Hepatocyte (in vitro differentiated cells): Measurements from ENCODE around the gene GPR18. TPM values are rescaled to one million over a fixed set of nuclear protein-coding genes. Genes with fewer than 3 reads are reported as not detected.

Experiments
- DNase-seq: peaks from one replicate; pipeline ENCODE4 v3.0.0-alpha.2; 2016; ENCODE audit warnings: low spot score
- H2AFZ ChIP-seq: fragments of 200-600 bp; sonication (generic); 2 replicates; pipeline ENCODE4 v1.6.0; 2016; ENCODE audit warnings: antibody characterized with exemption, mild to moderate bottlenecking
- H3K27ac ChIP-seq: fragments of 200-600 bp; sonication (generic); 2 replicates; pipeline ENCODE4 v1.5.1; 2016; ENCODE audit warnings: mild to moderate bottlenecking
- H3K27me3 ChIP-seq: fragments of 200-600 bp; sonication (generic); 2 replicates; pipeline ENCODE4 v1.6.1; 2016
- H3K36me3 ChIP-seq: fragments of 200-600 bp; sonication (generic); replicated peaks from 2 replicates; pipeline ENCODE4 v1.5.1; 2016; ENCODE audit warnings: low read depth; ENCODE audit not compliant: insufficient read depth
- H3K4me1 ChIP-seq: fragments of 200-600 bp; sonication (generic); 2 replicates; pipeline ENCODE4 v1.5.1; 2016; ENCODE audit warnings: mild to moderate bottlenecking, moderate library complexity; ENCODE audit not compliant: insufficient read depth
- H3K4me2 ChIP-seq: fragments of 200-600 bp; sonication (generic); 2 replicates; pipeline ENCODE4 v1.6.0; 2016
- H3K4me3 ChIP-seq: fragments of 200-600 bp; sonication (generic); 2 replicates; pipeline ENCODE4 v1.5.1; 2016; ENCODE audit warnings: mild to moderate bottlenecking
- H3K79me2 ChIP-seq: fragments of 200-600 bp; sonication (generic); 2 replicates; pipeline ENCODE4 v1.6.0; 2017; ENCODE audit warnings: mild to moderate bottlenecking
- H3K9me2 ChIP-seq: fragments of 200-600 bp; sonication (generic); replicated peaks from 2 replicates; pipeline ENCODE4 v1.6.0; 2017; ENCODE audit warnings: mild to moderate bottlenecking; ENCODE audit not compliant: insufficient read depth
- H3K9me3 ChIP-seq: fragments of 200-600 bp; sonication (generic); 2 replicates; pipeline ENCODE4 v1.5.1; 2016; ENCODE audit warnings: low read depth, mild to moderate bottlenecking
- H4K20me1 ChIP-seq: fragments of 200-600 bp; sonication (generic); 2 replicates; pipeline ENCODE4 v1.6.0; 2016; ENCODE audit warnings: mild to moderate bottlenecking; ENCODE audit not compliant: insufficient read depth, poor library complexity, severe bottlenecking
- CTCF ChIP-seq: fragments of 200-600 bp; sonication (generic); IDR thresholded peaks from 2 replicates; pipeline ENCODE4 v1.5.1; 2016; ENCODE audit warnings: antibody characterized with exemption, mild to moderate bottlenecking; ENCODE audit not compliant: poor library complexity
- EZH2 ChIP-seq: fragments of 200-600 bp; sonication (generic); IDR thresholded peaks from 2 replicates; pipeline ENCODE4 v1.6.1; 2016; ENCODE audit warnings: antibody characterized with exemption, mild to moderate bottlenecking, borderline replicate concordance
- EZH2phosphoT487 ChIP-seq: fragments of 200-600 bp; sonication (generic); IDR thresholded peaks from one replicate; pipeline ENCODE4 v1.6.1; 2018; ENCODE audit warnings: antibody characterized with exemption, mild to moderate bottlenecking, low read depth, moderate library complexity; ENCODE audit not compliant: unreplicated experiment, severe bottlenecking
- WGBS: methylation state at CpG from one replicate; pipeline ENCODE4 v1.1.6; 2016; ENCODE audit warnings: low lambda C conversion rate; ENCODE audit errors: missing lambda C conversion rate; 5-methylcytosine and 5-hydroxymethylcytosine counted together
- polyA plus RNA-seq: library from polyadenylated mRNA; unstranded; fragments of >200 nt; fragmentation: Nextera tagmentation; extraction: Ambion mirVana; gene quantifications from 2 replicates; pipeline ENCODE4 v1.2.1, GENCODE V29; 2016
- total RNA-seq: library from RNA; depleted of rRNA; stranded (reverse); fragments of >200 nt; gene quantifications from 2 replicates; pipeline ENCODE4 v1.2.3, GENCODE V29; 2014

The GPR18 gene
- total and polyA plus RNA-seq, 2 experiments from 2014 or later = not detected

- TF ChIP-seq EZH2 (no peak), EZH2phosphoT487 (no peak), CTCF (no peak)
- Histone ChIP-seq H3K9me2 (no peaks in the 10 kb centered on the region), H3K9me3 (no peaks in the 10 kb centered on the region), H3K36me3 (no peaks in the 10 kb centered on the region), H3K4me1 (peaks cover 6% of the 10 kb centered on the region), H3K27ac (no peak overlapping the region), H3K4me3 (no peak overlapping the region), H3K27me3 (no peaks in the 10 kb centered on the region), H4K20me1 (no peaks in the 10 kb centered on the region), H3K79me2 (no peaks in the 10 kb centered on the region), H3K4me2 (no peak overlapping the region), H2AFZ (no peak overlapping the region)
- no peak for DNase-seq
- WGBS = 91% methylated on average over 4 of the region's 4 CpGs
Measured at GRCh38 chr13:99296398-99296797, 38.2 kb upstream of the GPR18 start.

DNA sequence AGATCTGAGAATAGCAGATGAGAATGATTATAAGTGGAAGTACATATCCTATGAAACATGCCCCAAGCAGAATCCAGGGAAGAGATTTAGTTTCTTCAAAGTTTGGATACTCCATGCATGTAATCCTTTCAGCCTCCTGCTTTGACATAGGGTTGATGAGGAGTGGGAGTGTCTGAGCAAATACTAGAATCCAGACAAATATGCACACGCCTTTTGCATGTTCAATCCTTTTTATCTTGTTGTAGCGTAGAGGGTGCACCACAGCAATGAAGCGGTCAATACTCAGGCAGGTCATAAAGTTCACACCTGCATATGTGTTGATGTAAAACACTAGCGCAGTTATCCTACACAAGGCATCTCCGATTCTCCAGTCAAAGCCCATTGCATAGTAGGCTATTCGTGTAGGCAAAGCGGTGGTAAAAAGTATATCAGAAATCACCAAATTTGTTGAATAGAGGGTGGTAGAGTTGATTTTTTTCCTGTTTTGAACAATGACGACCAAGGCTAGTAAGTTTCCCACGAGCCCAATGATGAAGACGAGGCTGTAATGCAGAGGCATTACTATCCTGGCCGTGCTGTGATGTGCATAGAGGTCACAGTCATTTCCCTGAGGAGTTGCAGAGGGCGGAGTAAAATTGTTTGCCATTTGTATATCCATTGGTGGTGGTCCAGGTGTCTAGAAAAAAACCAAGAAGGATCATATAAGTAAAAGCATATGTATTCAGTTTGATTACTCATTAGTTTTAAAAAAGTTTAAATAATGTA is 37.5 kb upstream of the GPR18 start:
- TF ChIP-seq CTCF (no peak), EZH2phosphoT487 (no peak), EZH2 (no peak)
- no peaks in the 10 kb centered on the region for H3K9me2 ChIP-seq
- peaks cover 6% of the 10 kb centered on the region for H3K4me1 ChIP-seq
- no peak overlapping the region for H3K4me2 ChIP-seq
- no peaks in the 10 kb centered on the region for H4K20me1 ChIP-seq
- no peak overlapping the region for H2AFZ ChIP-seq
- 90% methylated on average over 12 of the region's 12 CpGs for WGBS
- no peaks in the 10 kb centered on the region for H3K79me2 ChIP-seq
- H3K27me3 ChIP-seq = no peaks in the 10 kb centered on the region
- H3K27ac ChIP-seq = no peak overlapping the region
- no peak for DNase-seq
- H3K4me3 ChIP-seq = no peak overlapping the region
- no peaks in the 10 kb centered on the region for H3K36me3 ChIP-seq
- H3K9me3 ChIP-seq = no peaks in the 10 kb centered on the region

GRCh38 chr13:99294958-99295357 is 36.8 kb upstream of the GPR18 start:
- TF ChIP-seq EZH2 (no peak), CTCF (no peak), EZH2phosphoT487 (no peak)
- no peak for DNase-seq
- H3K36me3 ChIP-seq = no peaks in the 10 kb centered on the region
- H3K9me3 ChIP-seq = no peaks in the 10 kb centered on the region
- H4K20me1 ChIP-seq = no peaks in the 10 kb centered on the region
- no peaks in the 10 kb centered on the region for H3K27me3 ChIP-seq
- no peak overlapping the region for H3K27ac ChIP-seq
- H2AFZ ChIP-seq = no peak overlapping the region
- H3K4me3 ChIP-seq = no peak overlapping the region
- no peak overlapping the region for H3K4me2 ChIP-seq
- H3K9me2 ChIP-seq = no peaks in the 10 kb centered on the region
- H3K4me1 ChIP-seq = peaks cover 6% of the 10 kb centered on the region
- no peaks in the 10 kb centered on the region for H3K79me2 ChIP-seq
- WGBS = 69% methylated on average over 7 of the region's 7 CpGs

DNA sequence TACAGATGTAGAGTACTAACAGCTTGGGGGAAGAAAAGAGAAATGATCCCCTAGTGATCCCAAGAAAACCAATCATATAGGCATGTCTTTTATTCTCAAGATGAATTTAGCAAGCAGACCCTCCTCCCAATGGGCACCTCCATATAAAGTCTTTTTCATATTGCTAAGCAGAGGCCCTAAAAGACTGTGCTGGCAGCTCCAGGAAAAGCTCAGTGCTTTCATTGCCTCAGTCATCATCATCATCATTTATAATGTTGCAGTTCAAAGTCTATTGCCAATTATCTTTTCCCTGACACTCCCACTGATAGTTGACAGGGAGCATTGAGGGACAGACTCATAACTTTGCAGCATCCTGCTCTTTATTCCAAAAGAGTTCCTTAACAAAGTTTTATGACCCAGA is 36.0 kb upstream of the GPR18 start:
- H3K9me2 ChIP-seq = no peaks in the 10 kb centered on the region
- no peak overlapping the region for H3K4me2 ChIP-seq
- H3K36me3 ChIP-seq = no peaks in the 10 kb centered on the region
- H2AFZ ChIP-seq = no peak overlapping the region
- H3K4me1 ChIP-seq = peaks cover 6% of the 10 kb centered on the region
- no peaks in the 10 kb centered on the region for H3K79me2 ChIP-seq
- no peaks in the 10 kb centered on the region for H4K20me1 ChIP-seq
- no peak overlapping the region for H3K4me3 ChIP-seq
- no peak overlapping the region for H3K27ac ChIP-seq
- H3K27me3 ChIP-seq = no peaks in the 10 kb centered on the region
- TF ChIP-seq EZH2phosphoT487 = no peak
- TF ChIP-seq CTCF = no peak
- TF ChIP-seq EZH2 = no peak
- no peaks in the 10 kb centered on the region for H3K9me3 ChIP-seq
- DNase-seq = no peak
